ENCODE results near the gene MDP1. TPM values are rescaled to one million over a fixed set of nuclear protein-coding genes. Genes with fewer than 3 reads are reported as not detected.

Gene MDP1
- total RNA-seq (2021; ENCODE audit: unreplicated experiment), result 8.9 TPM
- 7.1 TPM for polyA plus RNA-seq (2012; ENCODE audit: insufficient read length)
- percentile 50 among the genes with signal in this experiment for Bru-seq, nascent RNA
- percentile 74 among the genes with signal in this experiment for BruChase-seq, experiment 1, labeled RNA remaining after a 2-hour chase
- percentile 66 among the genes with signal in this experiment for BruChase-seq, experiment 2, labeled RNA remaining after a 6-hour chase
- long read RNA-seq, partial matches to known transcripts, result 0 of 1 reads
- long read RNA-seq, other reads (novel, unspliced or antisense), result 0 of 1 reads

GRCh38 chr14:24215495-24216344, at the start of gene MDP1:
Gene MDP1, minus strand, starts transcription at chr14:24216066. Its CDS starts 111 bp downstream, at chr14:24215955.
- DNase-seq (ENCODE audit: low read depth, low spot score) (no peak), ATAC-seq (peak; percentile 86)
- in situ Hi-C loops (cut with HindIII; ENCODE audit: low pct_unique_long_range_greater_than_20kb, low sequenced_read_pairs) (no loop called here), intact Hi-C loops (cut with micrococcal nuclease; ENCODE audit: unreplicated experiment) (no loop called here)
- peaks cover 5% of the 10 kb centered on the region for H3K36me3 ChIP-seq (ENCODE audit: control insufficient read depth, insufficient read depth, low read length)
- BruUV-seq (replicated peaks), result no TSS peak
- peaks cover 9% of the 10 kb centered on the region for H3K4me1 ChIP-seq (ENCODE audit: control insufficient read depth, insufficient read depth, low read length)
- TF ChIP-seq TCF7L2 (IDR thresholded peaks at IDR 0.05; ENCODE audit: low read depth, low read length), result no peak
- TF ChIP-seq, protein P1, sequence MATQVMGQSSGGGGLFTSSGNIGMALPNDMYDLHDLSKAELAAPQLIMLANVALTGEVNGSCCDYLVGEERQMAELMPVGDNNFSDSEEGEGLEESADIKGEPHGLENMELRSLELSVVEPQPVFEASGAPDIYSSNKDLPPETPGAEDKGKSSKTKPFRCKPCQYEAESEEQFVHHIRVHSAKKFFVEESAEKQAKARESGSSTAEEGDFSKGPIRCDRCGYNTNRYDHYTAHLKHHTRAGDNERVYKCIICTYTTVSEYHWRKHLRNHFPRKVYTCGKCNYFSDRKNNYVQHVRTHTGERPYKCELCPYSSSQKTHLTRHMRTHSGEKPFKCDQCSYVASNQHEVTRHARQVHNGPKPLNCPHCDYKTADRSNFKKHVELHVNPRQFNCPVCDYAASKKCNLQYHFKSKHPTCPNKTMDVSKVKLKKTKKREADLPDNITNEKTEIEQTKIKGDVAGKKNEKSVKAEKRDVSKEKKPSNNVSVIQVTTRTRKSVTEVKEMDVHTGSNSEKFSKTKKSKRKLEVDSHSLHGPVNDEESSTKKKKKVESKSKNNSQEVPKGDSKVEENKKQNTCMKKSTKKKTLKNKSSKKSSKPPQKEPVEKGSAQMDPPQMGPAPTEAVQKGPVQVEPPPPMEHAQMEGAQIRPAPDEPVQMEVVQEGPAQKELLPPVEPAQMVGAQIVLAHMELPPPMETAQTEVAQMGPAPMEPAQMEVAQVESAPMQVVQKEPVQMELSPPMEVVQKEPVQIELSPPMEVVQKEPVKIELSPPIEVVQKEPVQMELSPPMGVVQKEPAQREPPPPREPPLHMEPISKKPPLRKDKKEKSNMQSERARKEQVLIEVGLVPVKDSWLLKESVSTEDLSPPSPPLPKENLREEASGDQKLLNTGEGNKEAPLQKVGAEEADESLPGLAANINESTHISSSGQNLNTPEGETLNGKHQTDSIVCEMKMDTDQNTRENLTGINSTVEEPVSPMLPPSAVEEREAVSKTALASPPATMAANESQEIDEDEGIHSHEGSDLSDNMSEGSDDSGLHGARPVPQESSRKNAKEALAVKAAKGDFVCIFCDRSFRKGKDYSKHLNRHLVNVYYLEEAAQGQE (IDR thresholded peaks at IDR 0.05; ENCODE audit: insufficient read depth in 1 of 2, low read depth in 2 of 2, low read length in 1 of 2), result no peak
- peak; percentile 86 for TF ChIP-seq POLR2AphosphoS5 (IDR thresholded peaks at IDR 0.05; ENCODE audit: low read depth, low read length)
- TF ChIP-seq, protein P2, sequence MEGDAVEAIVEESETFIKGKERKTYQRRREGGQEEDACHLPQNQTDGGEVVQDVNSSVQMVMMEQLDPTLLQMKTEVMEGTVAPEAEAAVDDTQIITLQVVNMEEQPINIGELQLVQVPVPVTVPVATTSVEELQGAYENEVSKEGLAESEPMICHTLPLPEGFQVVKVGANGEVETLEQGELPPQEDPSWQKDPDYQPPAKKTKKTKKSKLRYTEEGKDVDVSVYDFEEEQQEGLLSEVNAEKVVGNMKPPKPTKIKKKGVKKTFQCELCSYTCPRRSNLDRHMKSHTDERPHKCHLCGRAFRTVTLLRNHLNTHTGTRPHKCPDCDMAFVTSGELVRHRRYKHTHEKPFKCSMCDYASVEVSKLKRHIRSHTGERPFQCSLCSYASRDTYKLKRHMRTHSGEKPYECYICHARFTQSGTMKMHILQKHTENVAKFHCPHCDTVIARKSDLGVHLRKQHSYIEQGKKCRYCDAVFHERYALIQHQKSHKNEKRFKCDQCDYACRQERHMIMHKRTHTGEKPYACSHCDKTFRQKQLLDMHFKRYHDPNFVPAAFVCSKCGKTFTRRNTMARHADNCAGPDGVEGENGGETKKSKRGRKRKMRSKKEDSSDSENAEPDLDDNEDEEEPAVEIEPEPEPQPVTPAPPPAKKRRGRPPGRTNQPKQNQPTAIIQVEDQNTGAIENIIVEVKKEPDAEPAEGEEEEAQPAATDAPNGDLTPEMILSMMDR (IDR thresholded peaks at IDR 0.05), result peak; percentile 82
- no peaks in the 10 kb centered on the region for H3K27me3 ChIP-seq (ENCODE audit: control insufficient read depth, insufficient read depth, low read length)
- CTCF ChIA-PET, result interaction anchor here (0.6 to 1.5 kb wide), 3 partner anchors 83 to 157 kb away, joined by 3 to 10 read pairs (median 9); no protein-coding TSS in a partner anchor
- POLR2A ChIA-PET, result interaction anchor here (0.6 kb wide), 1 partner anchor 31 kb away, joined by 4 read pairs; no protein-coding TSS in a partner anchor
- H3K27ac ChIP-seq (ENCODE audit: low read length), result peak within 1 kb of the TSS; percentile 89
- H3K9me3 ChIP-seq (ENCODE audit: control insufficient read depth, insufficient read depth, low read depth, low read length), result no peaks in the 10 kb centered on the region
- peak within 1 kb of the TSS; percentile 74 to 77 for H3K4me3 ChIP-seq (ENCODE audit: low read depth in 2 of 2, low read length in 2 of 2)

DNA sequence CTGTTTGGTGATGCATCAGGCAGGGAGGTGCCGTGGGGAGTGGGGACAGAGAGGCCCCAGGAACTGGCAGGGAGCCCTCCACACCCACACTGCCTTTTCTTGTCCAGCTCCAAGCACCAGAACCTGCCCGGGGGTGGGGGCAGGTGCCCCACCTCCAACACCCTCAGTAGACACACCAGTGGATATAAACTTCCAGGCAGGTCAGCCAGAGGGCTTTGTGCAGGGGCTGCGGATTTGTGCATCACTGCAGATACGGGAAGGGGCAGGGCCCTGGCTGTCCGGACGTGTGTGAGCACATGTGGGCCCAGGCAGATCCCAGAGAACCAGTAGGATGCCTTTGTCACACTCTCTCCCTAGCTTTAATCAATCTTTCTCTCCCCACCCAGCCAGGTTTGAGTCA, 48.4 kb upstream of the MDP1 start:
- TF ChIP-seq TCF7L2 (IDR thresholded peaks at IDR 0.05; ENCODE audit: low read depth, low read length) (no peak), SIN3A (IDR thresholded peaks at IDR 0.05; ENCODE audit: borderline replicate concordance, insufficient read depth, low read depth, low read length) (no peak), POLR2AphosphoS5 (IDR thresholded peaks at IDR 0.05; ENCODE audit: low read depth, low read length) (no peak)
- TF ChIP-seq, protein P1 (IDR thresholded peaks at IDR 0.05; ENCODE audit: insufficient read depth in 1 of 2, low read depth in 2 of 2, low read length in 1 of 2), result no peak
- TF ChIP-seq, protein P2 (IDR thresholded peaks at IDR 0.05), result no peak
- Histone ChIP-seq H3K36me3 (ENCODE audit: control insufficient read depth, insufficient read depth, low read length) (no peaks in the 10 kb centered on the region), H3K4me1 (ENCODE audit: control insufficient read depth, insufficient read depth, low read length) (no peaks in the 10 kb centered on the region), H3K4me3 (ENCODE audit: low read depth in 2 of 2, low read length in 2 of 2) (no peak overlapping the region), H3K27ac (ENCODE audit: low read length) (no peak overlapping the region), H3K9me3 (ENCODE audit: control insufficient read depth, insufficient read depth, low read depth, low read length) (no peaks in the 10 kb centered on the region), H3K27me3 (ENCODE audit: control insufficient read depth, insufficient read depth, low read length) (no peaks in the 10 kb centered on the region)
- no peak for DNase-seq (ENCODE audit: low read depth, low spot score)
- no peak for ATAC-seq
- in situ Hi-C loops (cut with HindIII; ENCODE audit: low pct_unique_long_range_greater_than_20kb, low sequenced_read_pairs), result no loop called here
- ChIA-PET POLR2A (no interaction called here), CTCF (no interaction called here)
- intact Hi-C loops (cut with micrococcal nuclease; ENCODE audit: unreplicated experiment), result no loop called here
- BruUV-seq (replicated peaks), result no TSS peak

Measured in Panc1 (cell line).